A549 (cell line): ENCODE results near the gene ALDH1A1. TPM values are rescaled to one million over a fixed set of nuclear protein-coding genes. Genes with fewer than 3 reads are reported as not detected.

ENCODE experiments used
- ATAC-seq, 2 experiments: fragments of 200-7000 bp in 1 of 2; fragments of >200 bp in 1 of 2; cut with Nextera tagmentation in 1 of 2; cut with Tn5 transposase in 1 of 2; 3 replicates each; pipeline versions ENCODE4 v1.8.0 to v1.9.1; 2018 to 2020; ENCODE audit warnings: mild to moderate bottlenecking in 1 of 2, moderate library complexity in 1 of 2
- CTCF ChIA-PET: fragments of 300-600 bp; sonication (Branson Sonifier 250); formaldehyde crosslinking; extraction: SDS; loops from one replicate; lab custom pipeline; 2021; ENCODE audit warnings: antibody characterized with exemption, inconsistent platforms; lab: Yijun Ruan, JAX
- POLR2A ChIA-PET: fragments of 350-600 bp; formaldehyde crosslinking; extraction: SDS; loops from one replicate; lab custom pipeline; 2021; ENCODE audit warnings: antibody characterized with exemption, inconsistent platforms; lab: Yijun Ruan, JAX
- DNase-seq, 2 experiments: peaks; one replicate each; pipeline versions ENCODE4 v3.0.0 to v3.0.0-alpha.2; 2011 to 2016; ENCODE audit warnings: low read depth in 1 of 2, low spot score in 1 of 2
- FAIRE-seq: peaks from 2 replicates; lab custom pipeline; 2011; peaks lifted over from hg19 to GRCh38; lab: Jason Lieb, UNC
- H3K27ac ChIP-seq, 2 experiments: fragments of >200 bp; sonication (Bioruptor Twin); formaldehyde crosslinking; 3 replicates each; pipeline ENCODE4 v1.5.1; 2016 to 2017
- H3K4me1 ChIP-seq: fragments of >200 bp; sonication (Bioruptor Twin); formaldehyde crosslinking; 3 replicates; pipeline ENCODE4 v1.6.1; 2016
- H3K4me2 ChIP-seq: fragments of >200 bp; sonication (Bioruptor Twin); formaldehyde crosslinking; 3 replicates; pipeline ENCODE4 v1.6.1; 2016
- H3K4me3 ChIP-seq: fragments of >200 bp; sonication (Bioruptor Twin); formaldehyde crosslinking; 3 replicates; pipeline ENCODE4 v1.5.1; 2016
- H3K9me3 ChIP-seq: fragments of >200 bp; sonication (Bioruptor Twin); formaldehyde crosslinking; 3 replicates; pipeline ENCODE4 v1.6.1; 2016
- ATOH8 ChIP-seq: fragments of 250-450 bp; sonication (Bioruptor Pico); IDR thresholded peaks from 2 replicates; pipeline ENCODE4 v1.5.0; 2020; ENCODE audit warnings: low read depth, mild to moderate bottlenecking, moderate library complexity
- BCL3 ChIP-seq: fragments of >200 bp; sonication (Bioruptor Twin); formaldehyde crosslinking; IDR thresholded peaks from 3 replicates; pipeline ENCODE4 v1.6.1; 2016
- CEBPB ChIP-seq, 2 experiments: fragments of >200 bp in 1 of 2; sonication (Bioruptor Twin) in 1 of 2; formaldehyde crosslinking in 1 of 2; IDR thresholded peaks; 2 replicates each; pipeline ENCODE4 v1.6.1; 2012 to 2016
- CHD2 ChIP-seq: fragments of 150-350 bp; IDR thresholded peaks from 2 replicates; pipeline ENCODE4 v1.6.1; 2014; ENCODE audit warnings: low read length; ENCODE audit not compliant: partially characterized antibody
- E2F6 ChIP-seq: IDR thresholded peaks from 2 replicates; pipeline ENCODE4 v1.6.1; 2012; ENCODE audit warnings: low read depth, borderline replicate concordance
- EHF ChIP-seq: fragments of 250-450 bp; sonication (Bioruptor Pico); IDR thresholded peaks from 2 replicates; pipeline ENCODE4 v1.5.0; 2020; ENCODE audit warnings: mild to moderate bottlenecking
- ELK1 ChIP-seq: fragments of 150-350 bp; IDR thresholded peaks from 2 replicates; pipeline ENCODE4 v1.6.1; 2014; ENCODE audit warnings: low read depth, mild to moderate bottlenecking, low read length
- ESRRA ChIP-seq: fragments of 150-350 bp; IDR thresholded peaks from 2 replicates; pipeline ENCODE4 v1.6.1; 2014; ENCODE audit warnings: mild to moderate bottlenecking, low read length, borderline replicate concordance
- HDAC2 ChIP-seq: fragments of 200-600 bp; sonication (generic); IDR thresholded peaks from 2 replicates; pipeline ENCODE4 v1.6.1; 2016
- HOXA7 ChIP-seq: fragments of 250-450 bp; sonication (Bioruptor Pico); IDR thresholded peaks from 2 replicates; pipeline ENCODE4 v1.5.0; 2020; ENCODE audit warnings: mild to moderate bottlenecking, moderate library complexity
- HOXB5 ChIP-seq: fragments of 250-450 bp; sonication (Bioruptor Pico); IDR thresholded peaks from 2 replicates; pipeline ENCODE4 v1.5.0; 2020; ENCODE audit warnings: mild to moderate bottlenecking, moderate library complexity
- JUN ChIP-seq, 2 experiments: fragments of >200 bp; sonication (Bioruptor Twin); formaldehyde crosslinking; IDR thresholded peaks; 2 replicates in 1 of 2; 3 replicates in 1 of 2; pipeline ENCODE4 v1.6.1; 2016 to 2017
- KDM1A ChIP-seq: fragments of 200-600 bp; sonication (generic); IDR thresholded peaks from 2 replicates; pipeline ENCODE4 v1.6.1; 2016; ENCODE audit warnings: low read depth, mild to moderate bottlenecking
- KDM5A ChIP-seq: fragments of 200-600 bp; sonication (generic); IDR thresholded peaks from 2 replicates; pipeline ENCODE4 v1.6.1; 2016; ENCODE audit warnings: antibody characterized with exemption, mild to moderate bottlenecking
- MAX ChIP-seq: IDR thresholded peaks from 2 replicates; pipeline ENCODE4 v1.6.1; 2012
- NPAS2 ChIP-seq: fragments of 250-450 bp; sonication (Bioruptor Pico); IDR thresholded peaks from 2 replicates; pipeline ENCODE4 v1.8.0; 2022; ENCODE audit warnings: mild to moderate bottlenecking, moderate library complexity, borderline replicate concordance
- POLR2A ChIP-seq: IDR thresholded peaks from 2 replicates; pipeline ENCODE4 v1.6.1; 2012; ENCODE audit warnings: mild to moderate bottlenecking, low read length
- POLR2AphosphoS2 ChIP-seq: conservative IDR thresholded peaks from 2 replicates; pipeline ENCODE4 v1.6.1; 2012; ENCODE audit warnings: low read length, improper control_type of control experiment, inconsistent platforms
- RARB ChIP-seq: fragments of 250-450 bp; sonication (Bioruptor Pico); IDR thresholded peaks from 2 replicates; pipeline ENCODE4 v1.8.0; 2021; ENCODE audit warnings: mild to moderate bottlenecking, moderate library complexity
- REST ChIP-seq: fragments of 200-600 bp; sonication (generic); IDR thresholded peaks from 2 replicates; pipeline ENCODE4 v1.6.1; 2016; ENCODE audit warnings: antibody characterized with exemption, mild to moderate bottlenecking, moderate library complexity
- RFX5 ChIP-seq: fragments of 450-650 bp; IDR thresholded peaks from 2 replicates; pipeline ENCODE4 v1.7.1; 2014; ENCODE audit warnings: antibody characterized with exemption, mild to moderate bottlenecking, moderate library complexity
- RNF2 ChIP-seq: fragments of 200-600 bp; sonication (generic); IDR thresholded peaks from 2 replicates; pipeline ENCODE4 v1.6.1; 2016; ENCODE audit warnings: low read depth, mild to moderate bottlenecking, antibody characterized with exemption, moderate library complexity, borderline replicate concordance
- TFCP2L1 ChIP-seq: fragments of 250-450 bp; sonication (Bioruptor Pico); IDR thresholded peaks from 2 replicates; pipeline ENCODE4 v1.5.0; 2021; ENCODE audit warnings: mild to moderate bottlenecking
- TP53 ChIP-seq: fragments of 250-450 bp; sonication (Bioruptor Pico); IDR thresholded peaks from 2 replicates; pipeline ENCODE4 v1.5.0; 2021; ENCODE audit warnings: mild to moderate bottlenecking, moderate library complexity
- USF2 ChIP-seq: fragments of 450-650 bp; IDR thresholded peaks from 2 replicates; pipeline ENCODE4 v1.6.1; 2014; ENCODE audit warnings: antibody characterized with exemption
- WGBS: methylation state at CpG from one replicate; pipeline ENCODE4 v1.1.6; 2017; ENCODE audit errors: missing lambda C conversion rate; 5-methylcytosine and 5-hydroxymethylcytosine counted together
- polyA plus RNA-seq, 4 experiments: library from polyadenylated mRNA; depleted of rRNA in 3 of 4; stranded (reverse); fragments of >200 nt; fragmentation: RNase III in 1 of 4; extraction: RNeasy Plus Mini Kit Qiagen cat#74134 plus additional on column Dnase treatment in 1 of 4; gene quantifications; 2 replicates in 3 of 4; 3 replicates in 1 of 4; pipeline ENCODE4 v1.2.3, GENCODE V29; 2011 to 2017

The ALDH1A1 gene
- polyA plus RNA-seq, 2 of the 4 experiments (the other 2 are of a cell fraction): 8,617 to 9,987 TPM

- no peak for TF ChIP-seq E2F6
- no peak for TF ChIP-seq NPAS2 (CRISPR knock-in tag)
- peak; percentile 97 for TF ChIP-seq HOXA7 (CRISPR knock-in tag)
- TF ChIP-seq HDAC2: no peak
- no peak for TF ChIP-seq MAX
- TF ChIP-seq RNF2: no peak
- 0 out of 2 replicates have a peak, but pooled peaks have one; percentile 30 for TF ChIP-seq ATOH8 (CRISPR knock-in tag)
- no peak; the same call in 1 of the 2 replicates for TF ChIP-seq TP53 (CRISPR knock-in tag)
Observed at GRCh38 chr9:72899734-72900477, 52.9 kb downstream of the ALDH1A1 start (continued).

- Histone ChIP-seq H3K4me1 (peaks cover 94% of the 10 kb centered on the region), H3K4me2 (peak overlapping the region; percentile 47; the same call in 2 of the 3 replicates), H3K9me3 (no peaks in the 10 kb centered on the region), H3K27ac (peak overlapping the region; percentile 9 to 61; a peak in 5 of 6 replicates), H3K4me3 (no peak overlapping the region)
- 25% methylated on average over 4 of the region's 4 CpGs for WGBS
- peak in 1 of 2 experiments; percentile 0; a peak in 2 of 6 replicates for ATAC-seq
- CTCF ChIA-PET: interaction anchor here (0.6 to 1.4 kb wide), 2 partner anchors 9 to 123 kb away, joined by 3 to 4 read pairs; no protein-coding TSS in a partner anchor
- no peak for DNase-seq
- no peak for FAIRE-seq
- POLR2A ChIA-PET: no interaction called here
- TF ChIP-seq CHD2: peak; percentile 26
- no peak for TF ChIP-seq KDM5A
- peak; percentile 45 for TF ChIP-seq TP53 (CRISPR knock-in tag)
- TF ChIP-seq REST: peak; percentile 4
- TF ChIP-seq CEBPB (IDR thresholded peaks at IDR 0.05): no peak
- no peak for TF ChIP-seq RFX5
- peak; percentile 63 for TF ChIP-seq EHF (CRISPR knock-in tag)
- peak; percentile 81; the same call in 1 of the 2 replicates for TF ChIP-seq RARB (CRISPR knock-in tag)
- no peak for TF ChIP-seq KDM1A
- no peak for TF ChIP-seq RNF2
- peak; percentile 44 to 65; a peak in 4 of 5 replicates for TF ChIP-seq JUN (IDR thresholded peaks at IDR 0.05)
- TF ChIP-seq POLR2AphosphoS2: peak; percentile 98; the same call in 1 of the 2 replicates
- TF ChIP-seq ATOH8 (CRISPR knock-in tag): peak; percentile 70; the same call in 1 of the 2 replicates
- TF ChIP-seq POLR2A: no peak
- TF ChIP-seq HOXB5 (CRISPR knock-in tag): peak; percentile 69
- TF ChIP-seq BCL3: no peak
- TF ChIP-seq ESRRA: no peak
- TF ChIP-seq ELK1: no peak
- TF ChIP-seq USF2: no peak
- peak; percentile 97 for TF ChIP-seq TFCP2L1 (CRISPR knock-in tag)
Observed at GRCh38 chr9:72898784-72899733, 53.8 kb downstream of the ALDH1A1 start.
